Panc1 (cell line): ENCODE results near the gene CTDSP1. TPM values are rescaled to one million over a fixed set of nuclear protein-coding genes. Genes with fewer than 3 reads are reported as not detected.

ENCODE experiments used
- ATAC-seq: fragments of 200-7000 bp; cut with Tn5 transposase; 2 replicates; pipeline ENCODE4 v1.9.1; 2020; ENCODE audit warnings: mild to moderate bottlenecking, moderate library complexity
- BruUV-seq: library from RNA; stranded (reverse); fragments of 400-500 nt; replicated peaks from 2 replicates; lab custom pipeline; 2021; lab: Mats Ljungman, UMichigan
- CTCF ChIA-PET: fragments of 300-600 bp; sonication (Branson Sonifier 250); formaldehyde crosslinking; loops from one replicate; lab custom pipeline; 2022; ENCODE audit warnings: antibody characterized with exemption; lab: Charles Lee
- POLR2A ChIA-PET: fragments of 300-600 bp; sonication (Branson Sonifier 250); formaldehyde crosslinking; loops from one replicate; lab custom pipeline; 2022; ENCODE audit warnings: antibody characterized with exemption; lab: Charles Lee
- DNase-seq: peaks from one replicate; pipeline ENCODE4 v3.0.0-alpha.2; 2010; ENCODE audit warnings: low read depth, low spot score
- H3K27ac ChIP-seq: 2 replicates; pipeline ENCODE4 v1.5.1; 2011; ENCODE audit warnings: mild to moderate bottlenecking, low read length, inconsistent platforms
- H3K27me3 ChIP-seq: fragments of 200-500 bp; sonication (Bioruptor generic); 2 replicates; pipeline ENCODE4 v1.6.0; 2014; ENCODE audit warnings: low read length, inconsistent platforms; ENCODE audit not compliant: control insufficient read depth, insufficient read depth
- H3K36me3 ChIP-seq: fragments of 200-500 bp; sonication (Bioruptor generic); 2 replicates; pipeline ENCODE4 v1.5.1; 2014; ENCODE audit warnings: inconsistent platforms, mild to moderate bottlenecking, low read length, moderate library complexity; ENCODE audit not compliant: control insufficient read depth, insufficient read depth
- H3K4me1 ChIP-seq: 2 replicates; pipeline ENCODE4 v1.5.1; 2011; ENCODE audit warnings: inconsistent platforms, mild to moderate bottlenecking, low read length, moderate library complexity; ENCODE audit not compliant: control insufficient read depth, insufficient read depth
- H3K4me3 ChIP-seq, 2 experiments: 2 replicates each; pipeline ENCODE4 v1.5.1; 2011 to 2012; ENCODE audit warnings: low read depth in 2 of 2, low read length in 2 of 2, mild to moderate bottlenecking in 2 of 2, inconsistent platforms in 1 of 2, moderate library complexity in 1 of 2
- H3K9me3 ChIP-seq: fragments of 200-500 bp; sonication (Bioruptor generic); 2 replicates; pipeline ENCODE4 v1.5.1; 2014; ENCODE audit warnings: low read depth, mild to moderate bottlenecking, inconsistent platforms, low read length, moderate library complexity; ENCODE audit not compliant: control insufficient read depth, insufficient read depth
- CTCF ChIP-seq: fragments of 450-650 bp; IDR thresholded peaks from 2 replicates; pipeline ENCODE4 v1.5.1; 2017; ENCODE audit warnings: mild to moderate bottlenecking
- POLR2AphosphoS5 ChIP-seq: IDR thresholded peaks from 2 replicates; pipeline ENCODE4 v1.6.1; 2012; ENCODE audit warnings: mild to moderate bottlenecking, low read depth, low read length, moderate library complexity
- REST ChIP-seq, 2 experiments: IDR thresholded peaks; 2 replicates each; pipeline ENCODE4 v1.6.1; 2011 to 2012; ENCODE audit warnings: low read depth in 2 of 2, control low read depth in 1 of 2, low read length in 1 of 2, mild to moderate bottlenecking in 1 of 2, moderate library complexity in 1 of 2; ENCODE audit not compliant: insufficient read depth in 1 of 2
- SIN3A ChIP-seq: IDR thresholded peaks from 2 replicates; pipeline ENCODE4 v1.6.1; 2012; ENCODE audit warnings: low read depth, mild to moderate bottlenecking, low read length, moderate library complexity, borderline replicate concordance; ENCODE audit not compliant: insufficient read depth
- TCF7L2 ChIP-seq: IDR thresholded peaks from 2 replicates; pipeline ENCODE4 v1.6.1; 2011; ENCODE audit warnings: mild to moderate bottlenecking, low read depth, low read length, inconsistent platforms
- in situ Hi-C: cut with HindIII; loops from 2 replicates; pipeline ENCODE4 v1.10.0; 2016; ENCODE audit warnings: low sequenced_read_pairs, low pct_unique_long_range_greater_than_20kb
- intact Hi-C: fragments of 100-400 bp; cut with micrococcal nuclease; formaldehyde crosslinking; loops from one replicate; pipeline ENCODE4 v1.10.0; 2022; ENCODE audit not compliant: unreplicated experiment
- total RNA-seq: library from RNA; stranded (reverse); gene quantifications from one replicate; pipeline ENCODE4 v1.2.1, GENCODE V29; 2021; ENCODE audit not compliant: unreplicated experiment

CTDSP1 gene
- total RNA-seq, 1 experiment from 2014 or later = 128 TPM

DNA sequence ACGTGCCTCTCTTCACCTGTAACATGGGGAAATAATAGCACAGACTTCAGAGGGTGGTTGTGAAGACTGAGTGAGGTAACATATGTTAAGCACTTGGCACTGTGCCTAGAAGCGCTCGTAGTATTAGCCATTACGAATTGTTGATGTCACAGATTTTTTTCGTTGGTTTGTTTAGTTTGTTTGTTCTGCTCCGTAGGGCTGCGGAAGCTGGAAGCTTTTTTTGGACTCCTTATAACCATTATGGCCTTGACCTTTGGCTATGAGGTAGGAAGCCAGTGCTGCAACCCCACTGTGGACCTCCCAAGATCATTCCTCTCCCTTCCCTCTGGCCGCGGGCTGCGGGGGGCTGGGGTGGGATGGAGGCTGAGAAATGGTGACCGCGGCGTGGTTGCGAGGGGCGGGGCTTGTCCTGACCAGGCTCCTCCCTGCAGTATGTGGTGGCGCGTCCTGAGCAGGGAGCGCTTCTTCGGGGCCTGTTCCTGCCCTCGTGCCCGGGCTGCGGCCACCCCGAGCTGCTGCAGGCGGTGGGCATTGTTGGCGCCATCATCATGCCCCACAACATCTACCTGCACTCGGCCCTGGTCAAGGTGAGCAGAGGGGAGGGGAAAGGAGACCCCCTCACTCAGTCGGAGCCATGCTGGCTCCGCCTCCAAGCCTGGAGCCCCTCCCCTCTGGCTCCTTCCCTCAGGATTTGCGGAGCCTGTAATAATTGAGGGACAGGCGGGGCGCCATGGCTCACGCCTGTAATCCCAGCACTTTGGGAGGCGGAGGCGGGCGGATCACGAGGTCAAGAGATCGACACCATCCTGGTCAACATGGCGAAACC lies 12.1 kb upstream of the CTDSP1 start:
- no peak for TF ChIP-seq REST (IDR thresholded peaks at IDR 0.05; ENCODE audit: insufficient read depth in 1 of 2, low read depth in 2 of 2, low read length in 1 of 2)
- no peak for TF ChIP-seq TCF7L2
- TF ChIP-seq POLR2AphosphoS5 = no peak
- TF ChIP-seq SIN3A = no peak
- TF ChIP-seq CTCF = no peak
- H3K36me3 ChIP-seq = no peaks in the 10 kb centered on the region
- peak overlapping the region; percentile 12 to 42 for H3K4me3 ChIP-seq
- 0 out of 2 replicates have a peak, but pooled peaks cover 6% of the 10 kb centered on the region for H3K4me1 ChIP-seq
- no peak overlapping the region for H3K27ac ChIP-seq
- peak; percentile 78 for ATAC-seq
- in situ Hi-C loops (no loop called here), intact Hi-C loops (no loop called here)
- H3K27me3 ChIP-seq = no peaks in the 10 kb centered on the region
- DNase-seq = no peak
- H3K9me3 ChIP-seq = no peaks in the 10 kb centered on the region
- BruUV-seq = no TSS peak
- POLR2A ChIA-PET = no interaction called here
- CTCF ChIA-PET = no interaction called here

DNA sequence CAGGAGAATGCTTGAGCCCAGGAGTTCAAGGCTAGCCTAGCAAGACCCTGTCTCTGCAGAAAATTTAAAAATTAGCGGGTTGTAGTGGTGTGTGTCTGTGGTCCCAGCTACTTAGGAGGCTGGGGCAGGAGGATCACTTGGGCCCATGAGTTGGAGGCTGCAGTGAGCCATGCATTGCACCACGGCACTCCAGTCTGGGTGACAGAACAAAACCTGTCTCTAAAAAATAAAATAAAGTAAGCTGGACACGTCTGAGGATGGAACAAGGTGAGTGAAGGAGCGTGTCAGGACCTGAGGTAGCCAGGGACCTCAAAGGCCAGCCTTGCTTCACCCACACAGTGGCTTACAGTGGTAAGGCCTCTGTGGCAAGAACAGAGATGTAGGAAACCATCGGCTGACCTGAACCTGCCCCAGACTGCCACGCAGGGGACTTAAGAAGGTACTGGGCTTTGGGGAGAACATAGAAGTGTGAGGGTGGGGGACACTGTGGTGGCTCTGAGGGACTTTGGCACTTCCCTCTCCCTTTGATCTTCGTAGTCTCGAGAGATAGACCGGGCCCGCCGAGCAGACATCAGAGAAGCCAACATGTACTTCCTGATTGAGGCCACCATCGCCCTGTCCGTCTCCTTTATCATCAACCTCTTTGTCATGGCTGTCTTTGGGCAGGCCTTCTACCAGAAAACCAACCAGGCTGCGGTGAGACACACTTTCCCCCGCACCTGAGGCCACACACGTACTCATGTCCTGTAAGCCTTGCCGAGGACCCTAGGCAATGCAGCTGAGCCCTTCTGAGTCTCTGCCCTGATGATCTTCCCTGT lies 10.1 kb upstream of the CTDSP1 start:
- in situ Hi-C loops = no loop called here
- peaks cover 14% of the 10 kb centered on the region for H3K4me1 ChIP-seq
- BruUV-seq = no TSS peak
- H3K27ac ChIP-seq = no peak overlapping the region
- H3K36me3 ChIP-seq = no peaks in the 10 kb centered on the region
- intact Hi-C loops = no loop called here
- no peak for ATAC-seq
- ChIA-PET CTCF (no interaction called here), POLR2A (interaction anchor here (0.6 kb wide), 1 partner anchor 52 kb away, joined by 3 read pairs; no protein-coding TSS in a partner anchor)
- no peaks in the 10 kb centered on the region for H3K27me3 ChIP-seq
- H3K4me3 ChIP-seq = no peak overlapping the region
- no peaks in the 10 kb centered on the region for H3K9me3 ChIP-seq
- DNase-seq = no peak
- TF ChIP-seq CTCF (no peak), SIN3A (no peak), TCF7L2 (no peak), POLR2AphosphoS5 (no peak), REST (IDR thresholded peaks at IDR 0.05; ENCODE audit: insufficient read depth in 1 of 2, low read depth in 2 of 2, low read length in 1 of 2) (no peak)
